ENCODE measurements around the gene TEX38.
A peak's percentile ranks its signal among the peaks of the same experiment; 100 is the strongest.
"Not testable (repeated sequence)": the region's sequence is repeated elsewhere in the genome, so short reads cannot be mapped to it uniquely, and the experiment has no call there.

Gene TEX38

GRCh38 chr1:46671554-46671953 is at the start of gene TEX38:
Gene TEX38 (plus strand): TSS chr1:46671854. CDS start chr1:46671935, 81 bp downstream.
- DNase-seq: no peak

DNA sequence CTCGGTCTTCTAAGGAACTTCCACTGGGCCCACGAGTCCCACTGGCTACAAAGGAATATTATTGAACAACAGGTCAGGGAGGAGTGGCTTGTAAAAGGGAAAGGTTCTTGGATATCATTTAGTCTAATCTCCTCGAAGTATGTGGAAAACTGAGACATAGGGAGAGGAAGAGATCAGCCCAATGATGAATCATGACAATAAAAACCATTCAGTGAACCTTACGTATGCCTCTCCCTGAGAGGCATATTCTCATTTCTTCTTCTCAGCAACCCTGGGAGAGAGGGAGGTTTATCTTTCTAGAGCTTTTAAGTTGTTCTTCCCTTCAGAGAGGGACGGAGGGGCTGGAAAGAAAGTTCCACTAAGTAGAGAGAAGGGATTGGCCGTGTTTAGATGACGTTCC is 49.7 kb upstream of the TEX38 start:
- peak; percentile 32 for DNase-seq

GRCh38 chr1:46622344-46622743 is 49.3 kb upstream of the TEX38 start:
- DNase-seq: peak; percentile 67

- DNase-seq: no peak
Measured at GRCh38 chr1:46623743-46624644, 47.7 kb upstream of the TEX38 start.

- no peak for DNase-seq
Measured at GRCh38 chr1:46630719-46631118, 40.9 kb upstream of the TEX38 start.

GRCh38 chr1:46635205-46635604 is 36.4 kb upstream of the TEX38 start:
- no peak for DNase-seq

DNA sequence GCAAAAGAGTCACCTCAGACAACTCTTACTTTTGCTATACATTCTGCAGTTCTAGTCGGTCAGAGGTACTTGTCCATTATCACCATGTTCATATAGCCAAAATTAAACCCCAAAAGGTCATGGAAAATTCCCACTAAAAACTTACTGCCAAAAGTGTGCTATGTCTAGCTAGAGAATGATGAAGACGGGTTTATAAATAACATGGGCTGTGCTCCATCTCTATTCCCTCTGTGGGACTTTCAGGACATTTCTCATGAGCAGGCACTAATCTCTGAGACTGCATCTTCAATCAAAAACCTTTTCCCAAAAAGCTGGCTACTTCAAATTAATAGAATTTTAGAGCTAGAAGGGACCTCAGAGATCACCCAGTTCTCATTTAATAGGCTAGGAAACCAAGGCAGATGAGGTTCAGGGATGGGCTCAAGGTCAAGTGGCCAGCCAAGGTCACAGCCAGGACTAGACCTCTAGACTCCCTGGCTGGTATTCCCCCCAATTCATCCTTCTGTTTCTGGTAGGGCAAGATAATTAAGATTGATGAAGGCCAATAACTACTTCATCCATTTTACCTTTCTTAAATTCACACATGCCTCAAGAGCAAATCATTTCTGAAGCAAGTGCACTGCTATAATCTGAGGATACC is 34.1 kb upstream of the TEX38 start:
- no peak for DNase-seq

DNA sequence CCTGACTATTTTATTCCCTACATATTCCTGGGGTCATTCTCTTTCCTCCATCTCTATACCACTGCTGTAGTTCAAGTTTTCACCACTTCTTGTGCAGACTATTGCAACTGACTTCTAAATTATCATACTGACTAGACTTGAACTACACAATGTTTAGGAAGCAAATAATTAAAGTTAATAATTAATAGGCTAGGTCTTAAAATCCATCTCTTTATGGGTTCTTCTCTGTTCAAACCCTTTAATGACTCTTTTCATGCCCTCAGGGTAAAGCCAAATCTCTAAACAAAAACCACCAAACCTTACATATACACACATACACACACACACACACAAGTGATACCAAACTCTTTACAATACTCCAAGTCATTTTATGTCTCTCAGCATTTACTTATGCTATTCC is 32.7 kb upstream of the TEX38 start:
- no peak for DNase-seq

GRCh38 chr1:46639547-46639946 is 32.1 kb upstream of the TEX38 start:
- DNase-seq: no peak

DNA sequence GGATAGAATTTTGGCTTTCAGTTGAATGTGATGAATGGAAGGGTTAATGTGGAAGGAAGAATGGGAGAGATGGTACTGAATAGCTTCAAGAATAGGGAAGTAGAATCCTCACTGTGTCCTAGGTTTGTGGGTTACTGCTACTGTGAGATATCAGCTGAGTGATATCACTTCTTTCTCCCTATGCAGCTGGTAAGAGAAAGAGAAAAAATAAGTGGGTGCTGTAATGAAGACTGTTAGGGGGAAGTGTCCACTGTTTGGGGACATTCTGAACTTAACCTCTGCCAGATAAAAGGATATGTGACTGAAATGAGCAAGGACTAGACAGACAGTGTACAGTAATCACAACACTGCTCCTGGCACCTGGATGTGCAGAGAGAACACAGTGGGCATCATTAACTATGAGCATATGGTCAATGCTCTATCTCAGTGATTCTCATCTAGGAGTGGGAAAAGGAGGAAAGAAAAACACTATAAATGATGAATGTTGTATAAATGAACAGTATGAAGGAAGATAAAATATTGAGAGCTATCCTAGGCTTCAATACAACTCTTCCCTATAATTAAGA is 29.5 kb upstream of the TEX38 start:
- no peak for DNase-seq

DNA sequence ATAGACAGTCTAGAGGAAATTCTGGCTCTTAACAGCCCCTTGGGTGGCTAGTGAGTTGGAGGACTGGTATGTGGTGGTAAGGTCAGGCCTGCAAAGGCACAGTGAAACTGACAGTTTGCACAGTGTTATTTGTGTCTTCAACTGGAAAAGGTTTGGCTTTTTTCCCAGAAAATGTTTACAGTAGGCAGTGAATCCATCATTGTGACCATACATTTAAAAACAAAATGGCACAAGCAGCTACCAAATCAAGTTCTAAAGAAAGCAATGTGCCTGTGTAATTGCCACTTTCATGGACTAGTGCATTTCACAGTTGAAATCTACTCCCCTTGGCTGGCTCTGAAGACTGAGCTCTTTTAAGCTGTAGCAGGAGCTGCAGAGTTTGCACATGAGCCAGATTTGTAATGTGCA is 28.3 kb upstream of the TEX38 start:
- peak; percentile 16 for DNase-seq

DNA sequence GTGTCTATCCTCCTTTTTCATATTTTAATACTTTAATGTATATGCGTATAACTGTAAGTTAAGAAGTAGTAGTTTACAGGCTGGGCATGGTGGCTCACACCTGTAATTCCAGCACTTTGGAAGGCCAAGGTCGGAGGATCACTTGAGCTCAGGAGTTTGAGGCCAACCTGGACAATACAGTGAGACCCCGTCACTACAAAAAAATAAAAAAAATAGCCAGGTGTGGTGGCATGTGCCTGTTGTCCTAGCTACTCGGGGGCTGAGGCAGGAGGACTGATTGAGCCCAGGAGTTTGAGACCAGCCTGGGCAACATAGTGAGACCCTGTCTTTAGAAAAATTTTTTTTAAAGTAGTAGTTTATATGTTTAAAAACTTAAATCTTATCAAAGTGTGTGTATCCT is 25.8 kb upstream of the TEX38 start:
- no peak for DNase-seq

DNA sequence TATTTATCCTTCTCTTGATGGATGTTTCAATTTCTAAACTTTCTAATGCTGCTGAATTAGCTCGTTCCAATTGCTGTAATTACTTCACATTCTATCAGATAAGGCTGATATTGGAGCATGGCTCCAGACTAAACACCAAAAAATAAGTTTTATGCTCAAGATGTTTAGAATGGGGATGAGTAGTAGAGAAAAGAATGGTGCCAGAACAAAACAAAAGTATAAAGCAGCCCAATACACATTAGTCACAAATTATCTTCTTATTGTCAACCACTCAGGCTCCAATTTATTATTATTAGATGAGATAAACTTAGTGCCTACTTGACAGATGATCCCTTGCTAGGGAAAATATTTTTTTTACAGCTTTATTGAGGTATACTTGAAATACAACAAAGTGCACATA is 25.3 kb upstream of the TEX38 start:
- no peak for DNase-seq

- no peak for DNase-seq
Measured at GRCh38 chr1:46646844-46647243, 24.8 kb upstream of the TEX38 start.

GRCh38 chr1:46647611-46648010 is 24.0 kb upstream of the TEX38 start:
- DNase-seq: no peak

DNA sequence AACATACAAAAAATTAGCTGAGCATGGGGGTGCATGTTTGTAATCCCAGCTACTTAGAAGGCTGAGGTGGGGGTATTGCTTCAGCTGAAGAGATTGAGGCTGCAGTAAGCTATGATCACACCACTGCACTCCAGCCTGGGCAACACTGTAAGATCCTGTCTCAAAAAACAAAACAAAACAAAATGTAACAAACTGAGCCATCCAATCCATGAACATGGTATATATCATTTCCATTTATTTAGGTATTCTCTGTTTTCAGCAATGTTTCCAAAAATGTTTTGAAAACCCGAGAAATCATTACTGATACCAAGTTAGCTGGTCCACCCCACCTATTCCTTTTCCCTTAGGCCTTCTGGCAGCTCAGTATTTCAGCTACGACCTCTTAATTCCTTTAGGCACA is 21.9 kb upstream of the TEX38 start:
- no peak for DNase-seq

DNA sequence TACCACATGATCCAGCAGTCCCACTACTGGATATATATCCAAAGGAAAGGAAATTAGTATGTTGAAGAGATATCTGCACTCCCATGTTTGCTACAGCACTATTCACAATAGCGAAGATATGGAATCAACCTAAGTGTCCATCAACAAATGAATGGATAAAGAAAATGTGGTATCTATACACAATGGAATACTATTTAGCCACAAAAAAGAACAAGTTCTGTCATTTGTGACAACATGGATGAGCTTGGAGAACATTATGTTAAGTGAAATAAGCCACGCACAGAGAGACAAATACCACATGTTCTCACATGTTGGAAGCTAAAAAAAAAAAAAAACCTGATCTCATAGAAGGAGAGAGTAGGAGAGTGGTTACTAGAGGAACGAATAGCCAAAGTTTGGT is 21.2 kb upstream of the TEX38 start:
- DNase-seq: no peak

DNA sequence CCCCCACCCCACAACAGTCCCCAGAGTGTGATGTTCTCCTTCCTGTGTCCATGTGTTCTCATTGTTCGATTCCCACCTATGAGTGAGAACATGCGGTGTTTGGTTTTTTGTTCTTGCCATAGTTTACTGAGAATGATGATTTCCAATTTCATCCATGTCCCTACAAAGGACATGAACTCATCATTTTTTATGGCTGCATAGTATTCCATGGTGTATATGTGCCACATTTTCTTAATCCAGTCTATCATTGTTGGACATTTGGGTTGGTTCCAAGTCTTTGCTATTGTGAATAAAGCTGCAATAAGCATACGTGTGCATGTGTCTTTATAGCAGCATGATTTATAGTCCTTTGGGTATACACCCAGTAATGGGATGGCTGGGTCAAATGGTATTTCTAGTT is 20.5 kb upstream of the TEX38 start:
- DNase-seq: not testable (repeated sequence)

- no peak for DNase-seq
Measured at GRCh38 chr1:46652321-46653100, 19.1 kb upstream of the TEX38 start.

- DNase-seq: no peak
Measured at GRCh38 chr1:46653405-46653958, 18.2 kb upstream of the TEX38 start.

- no peak for DNase-seq
Measured at GRCh38 chr1:46654012-46654411, 17.6 kb upstream of the TEX38 start.

GRCh38 chr1:46654698-46655097 is 17.0 kb upstream of the TEX38 start:
- not testable (repeated sequence) for DNase-seq

DNA sequence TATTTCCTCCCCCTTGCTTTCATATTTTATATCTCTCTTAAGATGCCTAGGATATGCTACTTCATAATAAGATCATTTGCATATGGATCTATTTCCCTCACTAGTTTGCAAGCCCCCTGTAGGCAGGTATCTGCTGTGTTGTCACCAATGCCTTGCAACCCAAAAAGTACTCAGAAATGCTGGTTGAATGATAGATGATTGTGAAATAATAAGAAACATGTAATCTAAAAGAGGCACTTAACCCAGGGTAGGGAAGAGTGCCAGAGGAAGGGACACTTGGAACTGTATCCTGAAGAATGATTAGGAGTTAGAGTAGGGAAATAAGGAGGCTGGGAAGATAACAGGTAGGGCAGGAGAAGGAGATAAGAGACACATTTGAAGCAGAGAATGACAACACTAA is 15.8 kb upstream of the TEX38 start:
- no peak for DNase-seq
